Fibroblast of lung (primary cell): ENCODE measurements around the gene P2RX1. TPM values are rescaled to one million over a fixed set of nuclear protein-coding genes. Genes with fewer than 3 reads are reported as not detected.

Experiments
- DNase-seq, 2 donors: peaks; one replicate each; pipeline versions ENCODE4 v3.0.0 to v3.0.0-alpha.2; 2010; ENCODE audit warnings: low read depth in 2 of 2
- H2AFZ ChIP-seq: 2 replicates; pipeline ENCODE4 v1.5.1; 2012; ENCODE audit warnings: low read length, control low read depth, inconsistent platforms
- H3K27ac ChIP-seq: 2 replicates; pipeline ENCODE4 v1.5.1; 2011; ENCODE audit warnings: low read length, control low read depth; ENCODE audit not compliant: insufficient read depth
- H3K27me3 ChIP-seq: 2 replicates; pipeline ENCODE4 v1.5.1; 2011; ENCODE audit warnings: mild to moderate bottlenecking, low read length; ENCODE audit not compliant: control insufficient read depth, insufficient read depth
- H3K36me3 ChIP-seq: 2 replicates; pipeline ENCODE4 v1.5.1; 2011; ENCODE audit warnings: low read length; ENCODE audit not compliant: control insufficient read depth, insufficient read depth
- H3K4me1 ChIP-seq: 2 replicates; pipeline ENCODE4 v1.5.1; 2011; ENCODE audit warnings: low read length; ENCODE audit not compliant: control insufficient read depth, insufficient read depth; ENCODE audit errors: extremely low read depth
- H3K4me2 ChIP-seq: 2 replicates; pipeline ENCODE4 v1.5.1; 2011; ENCODE audit warnings: low read length, control low read depth; ENCODE audit not compliant: insufficient read depth; ENCODE audit errors: extremely low read depth
- H3K4me3 ChIP-seq, 4 experiments: fragments of 200-600 bp in 1 of 4; sonication (generic) in 1 of 4; replicated peaks in 1 of 4; 2 replicates each; pipeline ENCODE4 v1.5.1; 2011 to 2016; ENCODE audit warnings: low read length in 4 of 4, low read depth in 3 of 4, mild to moderate bottlenecking in 3 of 4, control low read depth in 2 of 4, inconsistent platforms in 1 of 4, mixed read lengths in 1 of 4; ENCODE audit not compliant: insufficient read depth in 1 of 4; ENCODE audit errors: control extremely low read depth in 1 of 4
- H3K79me2 ChIP-seq: 2 replicates; pipeline ENCODE4 v1.5.1; 2012; ENCODE audit warnings: mild to moderate bottlenecking, low read length, inconsistent platforms; ENCODE audit not compliant: control insufficient read depth, insufficient read depth
- H3K9ac ChIP-seq: 2 replicates; pipeline ENCODE4 v1.5.1; 2011; ENCODE audit warnings: mild to moderate bottlenecking, low read length, control low read depth; ENCODE audit not compliant: insufficient read depth
- H3K9me3 ChIP-seq: 2 replicates; pipeline ENCODE4 v1.5.1; 2012; ENCODE audit warnings: low read depth, low read length; ENCODE audit not compliant: control insufficient read depth, insufficient read depth
- H4K20me1 ChIP-seq: 2 replicates; pipeline ENCODE4 v1.5.1; 2011; ENCODE audit warnings: low read length; ENCODE audit not compliant: control insufficient read depth, insufficient read depth; ENCODE audit errors: extremely low read depth
- CTCF ChIP-seq, 2 donors: IDR thresholded peaks in 1 of 2; conservative IDR thresholded peaks in 1 of 2; 1 replicate in 1 of 2; 2 replicates in 1 of 2; pipeline ENCODE4 v1.5.1; 2011 to 2012; ENCODE audit warnings: low read length in 2 of 2, control low read depth in 1 of 2, inconsistent platforms in 1 of 2, low read depth in 1 of 2, mild to moderate bottlenecking in 1 of 2
- EZH2 ChIP-seq: IDR thresholded peaks from 2 replicates; pipeline ENCODE4 v1.5.1; 2012; ENCODE audit warnings: low read length, control low read depth, mild to moderate bottlenecking; ENCODE audit errors: missing control alignments
- polyA plus RNA-seq, 2 donors: library from polyadenylated mRNA; depleted of rRNA in 1 of 2; stranded (reverse) in 1 of 2; unstranded in 1 of 2; fragments of >200 nt; gene quantifications; 2 replicates each; pipeline ENCODE4 v1.2.1, GENCODE V29; 2011 to 2012; ENCODE audit warnings: missing spikeins in 1 of 2
- total RNA-seq: library from RNA; depleted of rRNA; stranded (reverse); fragments of >200 nt; gene quantifications from 2 replicates; pipeline ENCODE4 v1.2.1, GENCODE V29; 2014

P2RX1 gene
- total and polyA plus RNA-seq, 2 donors (not counting 1 experiment from before 2014, with no cell fraction given), result under 0.01 TPM; not detected in 1

GRCh38 chr17:3865176-3865575, 51.1 kb downstream of the P2RX1 start:
- no peaks in the 10 kb centered on the region for H3K36me3 ChIP-seq
- H4K20me1 ChIP-seq, result no peaks in the 10 kb centered on the region
- H3K9ac ChIP-seq, result no peak overlapping the region
- DNase-seq, result peak in 1 of 2 donors; percentile 81
- peaks cover 2% of the 10 kb centered on the region for H3K4me1 ChIP-seq
- no peaks in the 10 kb centered on the region for H3K9me3 ChIP-seq
- no peak for TF ChIP-seq EZH2
- TF ChIP-seq CTCF (conservative IDR thresholded peaks at IDR 0.05 in 1 of 2, IDR thresholded peaks at IDR 0.05 in 1 of 2; ENCODE audit: low read depth in 1 of 2, low read length in 2 of 2), result no peak
- H3K27ac ChIP-seq, result no peak overlapping the region
- H3K4me3 ChIP-seq, result no peak overlapping the region
- H3K4me2 ChIP-seq, result peak overlapping the region; percentile 35
- no peak overlapping the region for H2AFZ ChIP-seq
- H3K27me3 ChIP-seq, result no peaks in the 10 kb centered on the region
- no peaks in the 10 kb centered on the region for H3K79me2 ChIP-seq

- Histone ChIP-seq H3K36me3 (no peaks in the 10 kb centered on the region), H3K27ac (no peak overlapping the region), H3K9ac (no peak overlapping the region), H3K4me2 (no peak overlapping the region), H3K4me1 (peaks cover 2% of the 10 kb centered on the region), H3K9me3 (no peaks in the 10 kb centered on the region), H3K79me2 (no peaks in the 10 kb centered on the region), H3K4me3 (no peak overlapping the region), H4K20me1 (no peaks in the 10 kb centered on the region), H2AFZ (no peak overlapping the region), H3K27me3 (no peaks in the 10 kb centered on the region)
- no peak for DNase-seq
- TF ChIP-seq CTCF (conservative IDR thresholded peaks at IDR 0.05 in 1 of 2, IDR thresholded peaks at IDR 0.05 in 1 of 2; ENCODE audit: low read depth in 1 of 2, low read length in 2 of 2) (no peak), EZH2 (no peak)
Measured at GRCh38 chr17:3864534-3864933, 51.7 kb downstream of the P2RX1 start.

- peaks cover 2% of the 10 kb centered on the region for H3K4me1 ChIP-seq
- no peaks in the 10 kb centered on the region for H4K20me1 ChIP-seq
- H3K36me3 ChIP-seq, result no peaks in the 10 kb centered on the region
- no peaks in the 10 kb centered on the region for H3K9me3 ChIP-seq
- no peak overlapping the region for H2AFZ ChIP-seq
- H3K79me2 ChIP-seq, result no peaks in the 10 kb centered on the region
- TF ChIP-seq CTCF (conservative IDR thresholded peaks at IDR 0.05 in 1 of 2, IDR thresholded peaks at IDR 0.05 in 1 of 2; ENCODE audit: low read depth in 1 of 2, low read length in 2 of 2) (no peak), EZH2 (no peak)
- H3K4me2 ChIP-seq, result no peak overlapping the region
- H3K4me3 ChIP-seq, result no peak overlapping the region
- no peak for DNase-seq
- no peak overlapping the region for H3K27ac ChIP-seq
- H3K9ac ChIP-seq, result no peak overlapping the region
- H3K27me3 ChIP-seq, result no peaks in the 10 kb centered on the region
Measured at GRCh38 chr17:3861761-3862681, 54.2 kb downstream of the P2RX1 start.
